PC-9 (cell line): ENCODE measurements around the gene CWC22. TPM values are rescaled to one million over a fixed set of nuclear protein-coding genes. Genes with fewer than 3 reads are reported as not detected.

Experiments used
- BruUV-seq: library from RNA; stranded (reverse); fragments of 400-500 nt; replicated peaks from 2 replicates; lab custom pipeline; 2021; lab: Mats Ljungman, UMichigan
- CTCF ChIA-PET: fragments of 300-600 bp; sonication (Branson Sonifier 250); formaldehyde crosslinking; loops from one replicate; lab custom pipeline; 2022; ENCODE audit warnings: antibody characterized with exemption; lab: Charles Lee
- POLR2A ChIA-PET: fragments of 300-600 bp; sonication (Branson Sonifier 250); formaldehyde crosslinking; loops from one replicate; lab custom pipeline; 2022; ENCODE audit warnings: antibody characterized with exemption; ENCODE audit not compliant: unreplicated experiment; lab: Charles Lee
- DNase-seq, 2 experiments: peaks; one replicate each; pipeline versions ENCODE4 v3.0.0 to v3.0.0-alpha.2; 2015 to 2022; ENCODE audit warnings: mixed read lengths in 1 of 2
- H2AFZ ChIP-seq: fragments of 200-600 bp; sonication (generic); 2 replicates; pipeline ENCODE4 v1.8.1; 2017; ENCODE audit warnings: antibody characterized with exemption
- H3F3A ChIP-seq: fragments of 200-600 bp; sonication (generic); 2 replicates; pipeline ENCODE4 v1.8.1; 2017; ENCODE audit warnings: antibody characterized with exemption, mild to moderate bottlenecking, low read depth; ENCODE audit not compliant: insufficient read depth
- H3K27ac ChIP-seq: fragments of 200-600 bp; sonication (generic); 2 replicates; pipeline ENCODE4 v1.6.1; 2016; ENCODE audit warnings: mixed run types
- H3K27me3 ChIP-seq: fragments of 200-600 bp; sonication (generic); 2 replicates; pipeline ENCODE4 v1.6.1; 2016; ENCODE audit warnings: low read depth, mixed run types; ENCODE audit not compliant: insufficient read depth
- H3K36me3 ChIP-seq: fragments of 200-600 bp; sonication (generic); 2 replicates; pipeline ENCODE4 v1.6.1; 2016; ENCODE audit warnings: low read depth, mixed run types
- H3K4me1 ChIP-seq: fragments of 200-600 bp; sonication (generic); replicated peaks from 2 replicates; pipeline ENCODE4 v1.6.1; 2016; ENCODE audit warnings: mixed run types; ENCODE audit not compliant: insufficient read depth
- H3K4me2 ChIP-seq: fragments of 200-600 bp; sonication (generic); 2 replicates; pipeline ENCODE4 v1.6.1; 2017; ENCODE audit warnings: mixed run types
- H3K4me3 ChIP-seq: fragments of 200-600 bp; sonication (generic); 2 replicates; pipeline ENCODE4 v1.6.1; 2016; ENCODE audit warnings: mixed run types
- H3K79me2 ChIP-seq: fragments of 200-600 bp; sonication (generic); 2 replicates; pipeline ENCODE4 v1.6.1; 2017; ENCODE audit warnings: low read depth, mixed run types
- H3K9me2 ChIP-seq: fragments of 200-600 bp; sonication (generic); 2 replicates; pipeline ENCODE4 v1.8.1; 2017; ENCODE audit warnings: mild to moderate bottlenecking; ENCODE audit not compliant: insufficient read depth
- H3K9me3 ChIP-seq: fragments of 200-600 bp; sonication (generic); 2 replicates; pipeline ENCODE4 v1.8.1; 2016; ENCODE audit warnings: low read depth; ENCODE audit not compliant: insufficient read depth
- H4K20me1 ChIP-seq: fragments of 200-600 bp; sonication (generic); 2 replicates; pipeline ENCODE4 v1.8.1; 2017; ENCODE audit not compliant: insufficient read depth
- CTCF ChIP-seq: fragments of 200-600 bp; sonication (generic); conservative IDR thresholded peaks from 2 replicates; pipeline ENCODE4 v1.6.1; 2017; ENCODE audit warnings: mixed run types, antibody characterized with exemption, mild to moderate bottlenecking, moderate library complexity
- EZH2 ChIP-seq: fragments of 200-600 bp; sonication (generic); IDR thresholded peaks from 2 replicates; pipeline ENCODE4 v1.8.0; 2017; ENCODE audit warnings: antibody characterized with exemption, low read depth
- intact Hi-C: fragments of 100-400 bp; cut with micrococcal nuclease; formaldehyde crosslinking; loops from one replicate; pipeline ENCODE4 v1.10.0; 2022; ENCODE audit not compliant: unreplicated experiment
- total RNA-seq: library from RNA; stranded (reverse); gene quantifications from 2 replicates; pipeline ENCODE4 v1.2.3, GENCODE V29; 2021

CWC22 gene
- total RNA-seq, 1 experiment from 2014 or later, result 35.2 TPM

- Histone ChIP-seq H2AFZ (no peak overlapping the region), H3K4me3 (no peak overlapping the region), H3K9me3 (peaks cover 8% of the 10 kb centered on the region), H3F3A (no peaks in the 10 kb centered on the region), H3K4me1 (no peaks in the 10 kb centered on the region), H3K27me3 (no peaks in the 10 kb centered on the region), H4K20me1 (no peaks in the 10 kb centered on the region), H3K27ac (no peak overlapping the region), H3K36me3 (no peaks in the 10 kb centered on the region), H3K79me2 (no peaks in the 10 kb centered on the region), H3K9me2 (no peaks in the 10 kb centered on the region), H3K4me2 (no peak overlapping the region)
- no peak for TF ChIP-seq EZH2
- TF ChIP-seq CTCF, result no peak
- ChIA-PET CTCF (no interaction called here), POLR2A (interaction anchor here (0.7 kb wide), 1 partner anchor 35 kb away, joined by 4 read pairs; no protein-coding TSS in a partner anchor)
- no peak for DNase-seq
- no TSS peak for BruUV-seq
- intact Hi-C loops, result no loop called here
Observed at GRCh38 chr2:179927041-179927440, 80.1 kb downstream of the CWC22 start.

GRCh38 chr2:179925713-179926112, 81.4 kb downstream of the CWC22 start:
- ChIA-PET POLR2A (no interaction called here), CTCF (no interaction called here)
- Histone ChIP-seq H3K4me3 (no peak overlapping the region), H3K4me2 (no peak overlapping the region), H3K27ac (no peak overlapping the region), H4K20me1 (no peaks in the 10 kb centered on the region), H3K4me1 (no peaks in the 10 kb centered on the region), H3K9me3 (peaks cover 8% of the 10 kb centered on the region), H3K36me3 (no peaks in the 10 kb centered on the region), H3K9me2 (no peaks in the 10 kb centered on the region), H3K27me3 (no peaks in the 10 kb centered on the region), H2AFZ (no peak overlapping the region), H3K79me2 (no peaks in the 10 kb centered on the region), H3F3A (no peaks in the 10 kb centered on the region)
- intact Hi-C loops, result no loop called here
- DNase-seq, result no peak
- TF ChIP-seq CTCF (no peak), EZH2 (no peak)
- BruUV-seq, result no TSS peak

GRCh38 chr2:179917272-179917671, 89.8 kb downstream of the CWC22 start:
- Histone ChIP-seq H4K20me1 (no peaks in the 10 kb centered on the region), H3K36me3 (no peaks in the 10 kb centered on the region), H3K27me3 (no peaks in the 10 kb centered on the region), H2AFZ (no peak overlapping the region), H3K9me3 (no peaks in the 10 kb centered on the region), H3F3A (no peaks in the 10 kb centered on the region), H3K4me1 (no peaks in the 10 kb centered on the region), H3K79me2 (no peaks in the 10 kb centered on the region), H3K4me3 (no peak overlapping the region), H3K9me2 (0 out of 2 replicates have a peak, but pooled peaks cover 3% of the 10 kb centered on the region), H3K4me2 (no peak overlapping the region), H3K27ac (no peak overlapping the region)
- no TSS peak for BruUV-seq
- no peak for TF ChIP-seq EZH2
- TF ChIP-seq CTCF, result no peak
- CTCF ChIA-PET, result interaction anchor here (0.7 kb wide), 1 partner anchor 1524 kb away, joined by 4 read pairs; no protein-coding TSS in a partner anchor
- POLR2A ChIA-PET, result no interaction called here
- intact Hi-C loops, result no loop called here
- no peak for DNase-seq
